ENCODE data around the gene TYW5. TPM values are rescaled to one million over a fixed set of nuclear protein-coding genes. Genes with fewer than 3 reads are reported as not detected.

TYW5 gene
- total and polyA plus RNA-seq, 2 of the 13 experiments (the other 11 are each of a cell fraction or from before 2014, with no cell fraction given): 8.3 to 14.6 TPM

GRCh38 chr2:199895406-199895805, 59.9 kb downstream of the TYW5 start:
- POLR2A ChIA-PET: no interaction called here
- H3K79me2 ChIP-seq (ENCODE audit: insufficient read depth, low read length): no peaks in the 10 kb centered on the region

More at GRCh38 chr2:199895406-199895805, 59.9 kb downstream of the TYW5 start:
- Histone ChIP-seq H4K20me1 (ENCODE audit: insufficient read depth, low read length) (no peaks in the 10 kb centered on the region), H3K36me3 (replicated peaks in 1 of 2; ENCODE audit: control insufficient read depth in 1 of 2, insufficient read depth in 2 of 2, low read length in 2 of 2) (no peaks in the 10 kb centered on the region), H3K4me2 (ENCODE audit: low read depth, low read length) (no peak overlapping the region), H3K27me3 (ENCODE audit: control insufficient read depth in 1 of 2, insufficient read depth in 2 of 2, low read length in 2 of 2) (no peaks in the 10 kb centered on the region), H3K4me3 (replicated peaks in 1 of 3; ENCODE audit: insufficient read depth in 1 of 3, low read depth in 2 of 3, low read length in 3 of 3) (no peak overlapping the region), H3K27ac (ENCODE audit: extremely low read length, insufficient read depth, low read length) (no peak overlapping the region), H3K9ac (ENCODE audit: insufficient read depth, low read depth, low read length) (no peak overlapping the region), H2AFZ (ENCODE audit: low read length) (no peak overlapping the region), H3K9me3 (ENCODE audit: low read length) (no peaks in the 10 kb centered on the region), H3K4me1 (ENCODE audit: insufficient read depth, low read length) (peaks cover 8% of the 10 kb centered on the region; the same call in 1 of the 2 replicates)
- intact Hi-C loops (cut with micrococcal nuclease; ENCODE audit: unreplicated experiment) (no loop called here), in situ Hi-C loops (cut with HindIII; ENCODE audit: extremely low pct_ligation_motif_present, low pct_unique_long_range_greater_than_20kb) (no loop called here)
- FAIRE-seq (no peak), DNase-seq (ENCODE audit: low spot score) (no peak), ATAC-seq (no peak)
- no peak for TF ChIP-seq ZNF839 (CRISPR knock-in tag; IDR thresholded peaks at IDR 0.05; ENCODE audit: borderline replicate concordance)
- no peak for TF ChIP-seq ZSCAN29 (CRISPR knock-in tag; conservative IDR thresholded peaks at IDR 0.05)
- TF ChIP-seq ZUFSP (CRISPR knock-in tag; IDR thresholded peaks at IDR 0.05; ENCODE audit: borderline replicate concordance): no peak
- no peak for TF ChIP-seq THAP9 (CRISPR knock-in tag; IDR thresholded peaks at IDR 0.05; ENCODE audit: borderline replicate concordance)
- no peak for TF ChIP-seq ARID2 (CRISPR knock-in tag; IDR thresholded peaks at IDR 0.05; ENCODE audit: borderline replicate concordance)
- TF ChIP-seq SOX5 (CRISPR knock-in tag; IDR thresholded peaks at IDR 0.05; ENCODE audit: borderline replicate concordance): no peak
- no peak for TF ChIP-seq ARHGAP35 (CRISPR knock-in tag; IDR thresholded peaks at IDR 0.05; ENCODE audit: borderline replicate concordance)
- no peak for TF ChIP-seq MXD3 (CRISPR knock-in tag; IDR thresholded peaks at IDR 0.05)
- no peak for TF ChIP-seq ZNF792 (CRISPR knock-in tag; IDR thresholded peaks at IDR 0.05)
- no peak for TF ChIP-seq SP5 (CRISPR knock-in tag; IDR thresholded peaks at IDR 0.05; ENCODE audit: borderline replicate concordance, low read depth)
- no peak for TF ChIP-seq DBP (CRISPR knock-in tag; IDR thresholded peaks at IDR 0.05; ENCODE audit: not compliant biosample characterization)
- TF ChIP-seq KLF16 (CRISPR knock-in tag; IDR thresholded peaks at IDR 0.05): no peak
- TF ChIP-seq ZNF230 (CRISPR knock-in tag; IDR thresholded peaks at IDR 0.05): no peak
- TF ChIP-seq ZNF337 (CRISPR knock-in tag; IDR thresholded peaks at IDR 0.05; ENCODE audit: borderline replicate concordance, low read depth): no peak
- TF ChIP-seq HNF1B (CRISPR knock-in tag; IDR thresholded peaks at IDR 0.05): no peak
- no peak for TF ChIP-seq PLRG1 (conservative IDR thresholded peaks at IDR 0.05)
- no peak for TF ChIP-seq ZNF660 (CRISPR knock-in tag; IDR thresholded peaks at IDR 0.05; ENCODE audit: borderline replicate concordance, low read depth)
- BruUV-seq (replicated peaks): no TSS peak
- CTCF ChIA-PET (ENCODE audit: low intra/inter-chr PET ratio, low total read pairs): no interaction called here
- 59% methylated on average over 3 of the region's 3 CpGs for WGBS (ENCODE audit: low lambda C conversion rate)
